Neuron (in vitro differentiated cells): ENCODE measurements around the gene SLC28A3.

Experiments used
- H2AFZ ChIP-seq: one replicate; pipeline ENCODE4 v1.6.1; 2013; ENCODE audit warnings: low read depth, mild to moderate bottlenecking, inconsistent platforms, low read length, moderate library complexity
- H3K27me3 ChIP-seq: one replicate; pipeline ENCODE4 v1.6.1; 2013; ENCODE audit warnings: low read length; ENCODE audit not compliant: insufficient read depth
- H3K36me3 ChIP-seq: one replicate; pipeline ENCODE4 v1.6.1; 2013; ENCODE audit warnings: low read length; ENCODE audit not compliant: insufficient read depth
- H3K4me1 ChIP-seq: one replicate; pipeline ENCODE4 v1.6.1; 2013; ENCODE audit warnings: low read length; ENCODE audit not compliant: insufficient read depth
- H3K4me3 ChIP-seq: 2 replicates; pipeline ENCODE4 v1.5.1; 2013; ENCODE audit warnings: mild to moderate bottlenecking, low read length, moderate library complexity
- H3K9me3 ChIP-seq: one replicate; pipeline ENCODE4 v1.6.1; 2013; ENCODE audit warnings: low read length

The SLC28A3 gene

GRCh38 chr9:84305497-84306131 lies 34.9 kb downstream of the SLC28A3 start:
- Histone ChIP-seq H3K4me3 (no peak overlapping the region), H2AFZ (no peak overlapping the region), H3K27me3 (peaks cover 2% of the 10 kb centered on the region), H3K4me1 (peaks cover 3% of the 10 kb centered on the region), H3K9me3 (no peaks in the 10 kb centered on the region), H3K36me3 (no peaks in the 10 kb centered on the region)

- Histone ChIP-seq H3K4me3 (no peak overlapping the region), H3K27me3 (peaks cover 2% of the 10 kb centered on the region), H2AFZ (no peak overlapping the region), H3K36me3 (no peaks in the 10 kb centered on the region), H3K4me1 (peaks cover 3% of the 10 kb centered on the region), H3K9me3 (no peaks in the 10 kb centered on the region)
Observed at GRCh38 chr9:84304166-84304565, 36.4 kb downstream of the SLC28A3 start.

GRCh38 chr9:84303061-84303460 lies 37.5 kb downstream of the SLC28A3 start:
- H3K4me1 ChIP-seq = peaks cover 3% of the 10 kb centered on the region
- no peak overlapping the region for H2AFZ ChIP-seq
- no peaks in the 10 kb centered on the region for H3K36me3 ChIP-seq
- peaks cover 2% of the 10 kb centered on the region for H3K27me3 ChIP-seq
- H3K4me3 ChIP-seq = no peak overlapping the region
- no peaks in the 10 kb centered on the region for H3K9me3 ChIP-seq

GRCh38 chr9:84301851-84302250 lies 38.7 kb downstream of the SLC28A3 start:
- Histone ChIP-seq H3K9me3 (no peaks in the 10 kb centered on the region), H3K27me3 (peaks cover 2% of the 10 kb centered on the region), H3K4me3 (no peak overlapping the region), H3K36me3 (no peaks in the 10 kb centered on the region), H3K4me1 (peaks cover 3% of the 10 kb centered on the region), H2AFZ (no peak overlapping the region)

GRCh38 chr9:84300271-84300670 lies 40.3 kb downstream of the SLC28A3 start:
- Histone ChIP-seq H3K4me1 (peaks cover 3% of the 10 kb centered on the region), H3K27me3 (peaks cover 2% of the 10 kb centered on the region), H3K4me3 (no peak overlapping the region), H3K36me3 (no peaks in the 10 kb centered on the region), H3K9me3 (no peaks in the 10 kb centered on the region), H2AFZ (no peak overlapping the region)

GRCh38 chr9:84297162-84297821 lies 43.3 kb downstream of the SLC28A3 start:
- Histone ChIP-seq H3K4me3 (no peak overlapping the region), H3K27me3 (peaks cover 2% of the 10 kb centered on the region), H2AFZ (no peak overlapping the region), H3K9me3 (no peaks in the 10 kb centered on the region), H3K4me1 (no peaks in the 10 kb centered on the region), H3K36me3 (no peaks in the 10 kb centered on the region)

- Histone ChIP-seq H3K4me3 (no peak overlapping the region), H3K4me1 (no peaks in the 10 kb centered on the region), H3K36me3 (no peaks in the 10 kb centered on the region), H3K9me3 (no peaks in the 10 kb centered on the region), H3K27me3 (no peaks in the 10 kb centered on the region), H2AFZ (no peak overlapping the region)
Observed at GRCh38 chr9:84296146-84296843, 44.3 kb downstream of the SLC28A3 start.

- Histone ChIP-seq H3K9me3 (no peaks in the 10 kb centered on the region), H3K4me1 (no peaks in the 10 kb centered on the region), H3K4me3 (no peak overlapping the region), H3K36me3 (no peaks in the 10 kb centered on the region), H3K27me3 (no peaks in the 10 kb centered on the region), H2AFZ (no peak overlapping the region)
Observed at GRCh38 chr9:84294241-84294950, 46.2 kb downstream of the SLC28A3 start.

GRCh38 chr9:84293001-84293798 lies 47.4 kb downstream of the SLC28A3 start:
- no peaks in the 10 kb centered on the region for H3K36me3 ChIP-seq
- no peaks in the 10 kb centered on the region for H3K27me3 ChIP-seq
- no peak overlapping the region for H2AFZ ChIP-seq
- no peak overlapping the region for H3K4me3 ChIP-seq
- no peaks in the 10 kb centered on the region for H3K4me1 ChIP-seq
- H3K9me3 ChIP-seq = no peaks in the 10 kb centered on the region

GRCh38 chr9:84285381-84285780 lies 55.2 kb downstream of the SLC28A3 start:
- Histone ChIP-seq H3K4me3 (no peak overlapping the region), H3K9me3 (no peaks in the 10 kb centered on the region), H2AFZ (no peak overlapping the region), H3K4me1 (no peaks in the 10 kb centered on the region), H3K27me3 (no peaks in the 10 kb centered on the region), H3K36me3 (no peaks in the 10 kb centered on the region)

- Histone ChIP-seq H3K36me3 (no peaks in the 10 kb centered on the region), H3K4me1 (no peaks in the 10 kb centered on the region), H3K9me3 (no peaks in the 10 kb centered on the region), H3K27me3 (no peaks in the 10 kb centered on the region), H2AFZ (no peak overlapping the region), H3K4me3 (no peak overlapping the region)
Observed at GRCh38 chr9:84283946-84284345, 56.6 kb downstream of the SLC28A3 start.

GRCh38 chr9:84278130-84278529 lies 62.4 kb downstream of the SLC28A3 start:
- H3K4me1 ChIP-seq = no peaks in the 10 kb centered on the region
- no peaks in the 10 kb centered on the region for H3K27me3 ChIP-seq
- no peaks in the 10 kb centered on the region for H3K36me3 ChIP-seq
- H3K4me3 ChIP-seq = no peak overlapping the region
- H3K9me3 ChIP-seq = no peaks in the 10 kb centered on the region
- H2AFZ ChIP-seq = no peak overlapping the region
